HL-60 (cell line): Measurements from ENCODE around the gene LCE3C.

Experiments
- DNase-seq, 2 experiments: peaks; one replicate each; pipeline ENCODE4 v3.0.0-alpha.2; 2010 to 2020; ENCODE audit warnings: low read depth in 1 of 2, low spot score in 1 of 2
- H3K27ac ChIP-seq: fragments of 250-450 bp; sonication (Bioruptor Pico); replicated peaks from 2 replicates; pipeline ENCODE4 v1.5.1; 2020; ENCODE audit warnings: mild to moderate bottlenecking, moderate library complexity
- H3K27me3 ChIP-seq: fragments of 250-450 bp; sonication (Bioruptor Pico); 2 replicates; pipeline ENCODE4 v1.5.1; 2021; ENCODE audit warnings: mild to moderate bottlenecking, moderate library complexity; ENCODE audit not compliant: insufficient read depth, poor library complexity, severe bottlenecking
- H3K4me3 ChIP-seq: replicated peaks from 2 replicates; pipeline ENCODE4 v1.5.1; 2011; ENCODE audit warnings: mild to moderate bottlenecking, control low read depth, low read length; ENCODE audit not compliant: insufficient read depth
- GABPA ChIP-seq: IDR thresholded peaks from 2 replicates; pipeline ENCODE4 v1.6.1; 2012; ENCODE audit warnings: low read depth
- POLR2AphosphoS5 ChIP-seq: IDR thresholded peaks from 2 replicates; pipeline ENCODE4 v1.6.1; 2012; ENCODE audit warnings: low read depth
- REST ChIP-seq: IDR thresholded peaks from 2 replicates; pipeline ENCODE4 v1.6.1; 2012; ENCODE audit warnings: low read depth; ENCODE audit not compliant: insufficient replicate concordance
- SPI1 ChIP-seq: IDR thresholded peaks from 2 replicates; pipeline ENCODE4 v1.6.1; 2012; ENCODE audit warnings: low read depth, mild to moderate bottlenecking, borderline replicate concordance
- TF ChIP-seq, protein P1 (sequence below): IDR thresholded peaks from one replicate; pipeline ENCODE4 v1.5.1; 2011; ENCODE audit warnings: low read length, control low read depth, inconsistent platforms; ENCODE audit not compliant: insufficient read depth

LCE3C gene

GRCh38 chr1:152621993-152622392, 22.0 kb downstream of the LCE3C start:
- H3K27ac ChIP-seq = peak overlapping the region; percentile 46
- peak in 1 of 2 experiments; percentile 15 for DNase-seq

DNA sequence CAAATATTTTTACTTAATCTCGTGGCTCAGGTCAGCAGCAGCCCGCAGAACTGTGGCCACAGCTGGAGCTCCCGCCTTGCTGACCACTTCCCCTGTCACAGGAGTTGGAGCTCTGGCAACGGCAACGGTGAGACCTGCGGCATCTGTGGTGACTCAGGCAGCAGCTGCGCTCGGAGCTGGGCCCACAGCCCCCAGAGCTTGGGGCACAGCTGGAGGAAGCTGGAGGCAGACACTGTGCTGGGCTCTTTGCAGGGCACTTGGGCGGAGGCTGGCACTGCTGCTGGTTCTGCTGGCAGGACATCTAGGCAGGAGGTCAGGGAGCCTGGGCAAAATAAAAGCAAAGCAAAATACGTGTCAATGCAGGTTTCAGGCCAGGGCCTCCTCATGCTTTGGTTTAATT, 22.8 kb downstream of the LCE3C start, which contains the start of gene LCE3A:
Gene LCE3A, minus strand, starts transcription at position 301 of the 400 bp plus-strand sequence. Its CDS starts 0 bp downstream, at position 301.
- DNase-seq = peak; percentile 73 to 94
- Histone ChIP-seq H3K27me3 (no peaks in the 10 kb centered on the region), H3K4me3 (no peak within 1 kb of the TSS), H3K27ac (peak within 1 kb of the TSS; percentile 49)
- TF ChIP-seq, protein P1, sequence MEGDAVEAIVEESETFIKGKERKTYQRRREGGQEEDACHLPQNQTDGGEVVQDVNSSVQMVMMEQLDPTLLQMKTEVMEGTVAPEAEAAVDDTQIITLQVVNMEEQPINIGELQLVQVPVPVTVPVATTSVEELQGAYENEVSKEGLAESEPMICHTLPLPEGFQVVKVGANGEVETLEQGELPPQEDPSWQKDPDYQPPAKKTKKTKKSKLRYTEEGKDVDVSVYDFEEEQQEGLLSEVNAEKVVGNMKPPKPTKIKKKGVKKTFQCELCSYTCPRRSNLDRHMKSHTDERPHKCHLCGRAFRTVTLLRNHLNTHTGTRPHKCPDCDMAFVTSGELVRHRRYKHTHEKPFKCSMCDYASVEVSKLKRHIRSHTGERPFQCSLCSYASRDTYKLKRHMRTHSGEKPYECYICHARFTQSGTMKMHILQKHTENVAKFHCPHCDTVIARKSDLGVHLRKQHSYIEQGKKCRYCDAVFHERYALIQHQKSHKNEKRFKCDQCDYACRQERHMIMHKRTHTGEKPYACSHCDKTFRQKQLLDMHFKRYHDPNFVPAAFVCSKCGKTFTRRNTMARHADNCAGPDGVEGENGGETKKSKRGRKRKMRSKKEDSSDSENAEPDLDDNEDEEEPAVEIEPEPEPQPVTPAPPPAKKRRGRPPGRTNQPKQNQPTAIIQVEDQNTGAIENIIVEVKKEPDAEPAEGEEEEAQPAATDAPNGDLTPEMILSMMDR = no peak
- no peak for TF ChIP-seq REST
- peak; percentile 87 for TF ChIP-seq SPI1
- TF ChIP-seq POLR2AphosphoS5 = peak; percentile 100
- peak; percentile 63; the same call in 1 of the 2 replicates for TF ChIP-seq GABPA

More at GRCh38 chr1:152621993-152622392, 22.0 kb downstream of the LCE3C start:
- TF ChIP-seq, protein P1 = no peak
- TF ChIP-seq GABPA = no peak
- TF ChIP-seq POLR2AphosphoS5 = no peak
- no peak for TF ChIP-seq SPI1
- TF ChIP-seq REST = no peak
- Histone ChIP-seq H3K27me3 (no peaks in the 10 kb centered on the region), H3K4me3 (no peak overlapping the region)

GRCh38 chr1:152623203-152623844, 23.3 kb downstream of the LCE3C start:
- H3K27ac ChIP-seq = peak overlapping the region; percentile 49
- peak; percentile 16 to 59 for DNase-seq

More at GRCh38 chr1:152623203-152623844, 23.3 kb downstream of the LCE3C start:
- Histone ChIP-seq H3K27me3 (no peaks in the 10 kb centered on the region), H3K4me3 (no peak overlapping the region)
- TF ChIP-seq, protein P1 = peak; percentile 49
- no peak for TF ChIP-seq GABPA
